HCT116 (cell line): Measurements from ENCODE around the gene TMEM239. TPM values are rescaled to one million over a fixed set of nuclear protein-coding genes. Genes with fewer than 3 reads are reported as not detected.

Source experiments
- ATAC-seq: fragments of 200-7000 bp; cut with Tn5 transposase; 2 replicates; pipeline ENCODE4 v1.9.1; 2020; ENCODE audit warnings: mild to moderate bottlenecking, moderate library complexity
- BruUV-seq: library from RNA; stranded (reverse); fragments of 400-500 nt; replicated peaks from 2 replicates; lab custom pipeline; 2021; lab: Mats Ljungman, UMichigan
- CTCF ChIA-PET: fragments of 300-600 bp; sonication (Branson Sonifier 250); formaldehyde crosslinking; loops from one replicate; lab custom pipeline; 2021; ENCODE audit warnings: antibody characterized with exemption; lab: Charles Lee
- POLR2A ChIA-PET: fragments of 300-600, 350-600 bp; sonication (Branson Sonifier 250); formaldehyde crosslinking; loops from one replicate; lab custom pipeline; 2021; ENCODE audit warnings: antibody characterized with exemption; lab: Charles Lee
- RAD21 ChIA-PET, 2 experiments: fragments of 300-600 bp; sonication (Branson Sonifier 250); formaldehyde crosslinking; loops; one replicate each; lab custom pipeline; 2023; ENCODE audit warnings: low total read pairs in 2 of 2; ENCODE audit not compliant: uncharacterized antibody in 2 of 2, unreplicated experiment in 2 of 2, low non-redundant PET in 1 of 2; lab: Charles Lee
- DNase-seq: peaks from one replicate; pipeline ENCODE4 v3.0.0-alpha.2; 2010; ENCODE audit warnings: low read depth, low spot score
- H2AFZ ChIP-seq: fragments of 200-600 bp; shearing (Covaris generic), sonication (generic); 2 replicates; pipeline ENCODE4 v1.6.1; 2017; ENCODE audit warnings: low read depth, mixed run types, mixed read lengths, antibody characterized with exemption, low read length; ENCODE audit not compliant: poor library complexity, severe bottlenecking
- H3K27ac ChIP-seq: 2 replicates; pipeline ENCODE4 v1.5.1; 2012; ENCODE audit warnings: low read depth, low read length
- H3K27me3 ChIP-seq: fragments of 200-600 bp; sonication (generic); 2 replicates; pipeline ENCODE4 v1.6.1; 2016; ENCODE audit warnings: mixed run types, low read length, mixed read lengths; ENCODE audit not compliant: insufficient read depth
- H3K36me3 ChIP-seq, 2 experiments: fragments of 200-500 bp in 1 of 2; fragments of 200-600 bp in 1 of 2; sonication (Bioruptor generic) in 1 of 2; sonication (generic) in 1 of 2; 2 replicates each; pipeline versions ENCODE4 v1.5.1 to v1.6.1; 2014 to 2016; ENCODE audit warnings: low read length in 2 of 2, inconsistent platforms in 1 of 2, mixed read lengths in 1 of 2, mixed run types in 1 of 2; ENCODE audit not compliant: insufficient read depth in 2 of 2, control insufficient read depth in 1 of 2
- H3K4me1 ChIP-seq, 2 experiments: fragments of 200-600 bp in 1 of 2; sonication (generic) in 1 of 2; 2 replicates each; pipeline versions ENCODE4 v1.5.1 to v1.6.1; 2012 to 2017; ENCODE audit warnings: low read length in 2 of 2, inconsistent platforms in 1 of 2, mild to moderate bottlenecking in 1 of 2, mixed read lengths in 1 of 2, mixed run types in 1 of 2, moderate library complexity in 1 of 2; ENCODE audit not compliant: insufficient read depth in 2 of 2, control insufficient read depth in 1 of 2
- H3K4me2 ChIP-seq: fragments of 200-600 bp; sonication (generic); 2 replicates; pipeline ENCODE4 v1.6.1; 2017; ENCODE audit warnings: mixed run types, low read length, mixed read lengths
- H3K4me3 ChIP-seq, 2 experiments: fragments of 200-600 bp in 1 of 2; sonication (generic) in 1 of 2; replicated peaks in 1 of 2; 2 replicates each; pipeline ENCODE4 v1.5.1; 2011 to 2016; ENCODE audit warnings: low read length in 2 of 2, control low read depth in 1 of 2, low read depth in 1 of 2, mild to moderate bottlenecking in 1 of 2, mixed read lengths in 1 of 2, mixed run types in 1 of 2
- H3K79me2 ChIP-seq: fragments of 200-600 bp; sonication (generic); 2 replicates; pipeline ENCODE4 v1.6.1; 2017; ENCODE audit warnings: mild to moderate bottlenecking, mixed run types, low read length, moderate library complexity, mixed read lengths; ENCODE audit not compliant: insufficient read depth
- H3K9ac ChIP-seq: fragments of 200-600 bp; sonication (generic); 2 replicates; pipeline ENCODE4 v1.6.1; 2016; ENCODE audit warnings: low read length, mixed read lengths
- H3K9me2 ChIP-seq: fragments of 200-600 bp; sonication (generic), shearing (Covaris generic); 2 replicates; pipeline ENCODE4 v1.6.1; 2017; ENCODE audit warnings: mixed run types, mild to moderate bottlenecking, moderate library complexity; ENCODE audit not compliant: insufficient read depth
- H3K9me3 ChIP-seq, 2 experiments: fragments of 200-500 bp in 1 of 2; fragments of 200-600 bp in 1 of 2; sonication (Bioruptor generic) in 1 of 2; sonication (generic) in 1 of 2; 2 replicates each; pipeline ENCODE4 v1.6.1; 2014 to 2017; ENCODE audit warnings: low read length in 2 of 2, mixed read lengths in 2 of 2, inconsistent platforms in 1 of 2, low read depth in 1 of 2, mild to moderate bottlenecking in 1 of 2, mixed run types in 1 of 2, moderate library complexity in 1 of 2; ENCODE audit not compliant: control insufficient read depth in 1 of 2, insufficient read depth in 1 of 2
- H4K20me1 ChIP-seq: fragments of 200-600 bp; sonication (generic), shearing (Covaris generic); 2 replicates; pipeline ENCODE4 v1.6.1; 2017; ENCODE audit warnings: mixed run types, mild to moderate bottlenecking, moderate library complexity; ENCODE audit not compliant: insufficient read depth
- CTCF ChIP-seq, 3 experiments: fragments of 200-600 bp in 1 of 3; sonication (generic) in 1 of 3; IDR thresholded peaks in 2 of 3; conservative IDR thresholded peaks in 1 of 3; 2 replicates each; pipeline ENCODE4 v1.5.1; 2012 to 2017; ENCODE audit warnings: low read depth in 2 of 3, low read length in 2 of 3, antibody characterized with exemption in 1 of 3, borderline replicate concordance in 1 of 3, control low read depth in 1 of 3, mild to moderate bottlenecking in 1 of 3, mixed read lengths in 1 of 3, mixed run types in 1 of 3, moderate library complexity in 1 of 3; ENCODE audit not compliant: insufficient read depth in 1 of 3
- EZH2 ChIP-seq: fragments of 200-600 bp; sonication (generic); IDR thresholded peaks from 2 replicates; pipeline ENCODE4 v1.6.1; 2017; ENCODE audit warnings: antibody characterized with exemption, mixed run types
- EZH2phosphoT487 ChIP-seq: fragments of 200-600 bp; IDR thresholded peaks from 2 replicates; pipeline ENCODE4 v1.6.1; 2018; ENCODE audit warnings: antibody characterized with exemption, borderline replicate concordance
- FOSL1 ChIP-seq: IDR thresholded peaks from 2 replicates; pipeline ENCODE4 v1.6.1; 2012; ENCODE audit warnings: low read depth
- JUND ChIP-seq: IDR thresholded peaks from 2 replicates; pipeline ENCODE4 v1.6.1; 2012
- MAX ChIP-seq: IDR thresholded peaks from 2 replicates; pipeline ENCODE4 v1.6.1; 2012
- POLR2A ChIP-seq: IDR thresholded peaks from 2 replicates; pipeline ENCODE4 v1.7.0; 2011; ENCODE audit warnings: borderline replicate concordance; ENCODE audit not compliant: insufficient read depth, insufficient read length; ENCODE audit errors: extremely low read depth
- RAD21 ChIP-seq: IDR thresholded peaks from 2 replicates; pipeline ENCODE4 v1.6.1; 2012; ENCODE audit warnings: low read depth, mild to moderate bottlenecking
- REST ChIP-seq: IDR thresholded peaks from 2 replicates; pipeline ENCODE4 v1.6.1; 2012; ENCODE audit warnings: low read depth
- SIN3A ChIP-seq: IDR thresholded peaks from 2 replicates; pipeline ENCODE4 v1.6.1; 2012; ENCODE audit warnings: low read depth
- SP1 ChIP-seq: IDR thresholded peaks from 2 replicates; pipeline ENCODE4 v1.6.1; 2012; ENCODE audit warnings: low read depth
- TCF7L2 ChIP-seq: IDR thresholded peaks from 2 replicates; pipeline ENCODE4 v1.7.0; 2011; ENCODE audit warnings: borderline replicate concordance, inconsistent platforms; ENCODE audit not compliant: insufficient read depth, insufficient read length; ENCODE audit errors: extremely low read depth
- ZFX ChIP-seq: fragments of 450-650 bp; IDR thresholded peaks from 2 replicates; pipeline ENCODE4 v1.6.1; 2017
- intact Hi-C: fragments of 100-400 bp; cut with micrococcal nuclease; formaldehyde crosslinking; loops from 2 replicates; pipeline ENCODE4 v1.10.0; 2022
- total RNA-seq: library from RNA; stranded (reverse); gene quantifications from one replicate; pipeline ENCODE4 v1.2.1, GENCODE V29; 2021; ENCODE audit not compliant: unreplicated experiment

TMEM239 gene
- total RNA-seq, 1 experiment from 2014 or later = not detected

GRCh38 chr20:2815242-2815900 lies 793 bp upstream of the TMEM239 start:
- Histone ChIP-seq H3K9ac (no peak overlapping the region), H4K20me1 (no peaks in the 10 kb centered on the region), H3K36me3 (no peaks in the 10 kb centered on the region), H3K9me2 (no peaks in the 10 kb centered on the region), H3K4me3 (no peak overlapping the region), H3K4me1 (peaks cover 0 to 16% of the 10 kb centered on the region in 2 experiments; a peak in 1 of 4 replicates), H2AFZ (no peak overlapping the region), H3K27me3 (no peaks in the 10 kb centered on the region), H3K4me2 (no peak overlapping the region), H3K79me2 (no peaks in the 10 kb centered on the region), H3K9me3 (peaks cover 4 to 9% of the 10 kb centered on the region in 2 experiments; a peak in 1 of 4 replicates), H3K27ac (no peak overlapping the region)
- RAD21 ChIA-PET = no interaction called here
- ATAC-seq (no peak), DNase-seq (no peak)
- CTCF ChIA-PET = no interaction called here
- no TSS peak for BruUV-seq
- TF ChIP-seq MAX (no peak), EZH2phosphoT487 (no peak), TCF7L2 (no peak), SP1 (no peak), SIN3A (no peak), RAD21 (no peak), ZFX (no peak)
- intact Hi-C loops = no loop called here
- POLR2A ChIA-PET = no interaction called here

GRCh38 chr20:2816583-2817340 lies 598 bp downstream of the TMEM239 start:
- H3K4me3 ChIP-seq = no peak overlapping the region
- BruUV-seq = no TSS peak
- peaks cover 4 to 8% of the 10 kb centered on the region in 2 experiments; a peak in 1 of 4 replicates for H3K9me3 ChIP-seq
- no peak for DNase-seq
- no peak overlapping the region for H3K9ac ChIP-seq
- no peak overlapping the region for H3K4me2 ChIP-seq
- H3K4me1 ChIP-seq = peaks cover 0 to 16% of the 10 kb centered on the region in 2 experiments; a peak in 1 of 4 replicates
- no peaks in the 10 kb centered on the region for H3K27me3 ChIP-seq
- CTCF ChIA-PET = no interaction called here
- TF ChIP-seq REST (no peak), EZH2 (no peak), FOSL1 (no peak), POLR2A (no peak), TCF7L2 (no peak), ZFX (no peak), RAD21 (peak; percentile 43), JUND (no peak), CTCF (IDR thresholded peaks at IDR 0.05 in 2 of 3, conservative IDR thresholded peaks at IDR 0.05 in 1 of 3; ENCODE audit: borderline replicate concordance in 1 of 3, insufficient read depth in 1 of 3, low read depth in 2 of 3, low read length in 2 of 3) (peak in 2 of 3 experiments; percentile 51; a peak in 4 of 6 replicates)
- TF ChIP-seq, all 23 proteins: peak for 2
- Histone ChIP-seq H3K79me2 (no peaks in the 10 kb centered on the region), H2AFZ (no peak overlapping the region), H4K20me1 (no peaks in the 10 kb centered on the region), H3K36me3 (no peaks in the 10 kb centered on the region), H3K9me2 (no peaks in the 10 kb centered on the region), H3K27ac (no peak overlapping the region)
- intact Hi-C loops = no loop called here
- RAD21 ChIA-PET = no interaction called here
- POLR2A ChIA-PET = no interaction called here
- peak; percentile 84 for ATAC-seq
